Caco-2 (cell line): ENCODE measurements around the gene ENTR1. TPM values are rescaled to one million over a fixed set of nuclear protein-coding genes. Genes with fewer than 3 reads are reported as not detected.

ENCODE experiments used
- BruUV-seq: library from RNA; stranded (reverse); fragments of 400-500 nt; replicated peaks from 2 replicates; lab custom pipeline; 2021; lab: Mats Ljungman, UMichigan
- CTCF ChIA-PET: fragments of 300-600 bp; sonication (Branson Sonifier 250); formaldehyde crosslinking; loops from one replicate; lab custom pipeline; 2022; ENCODE audit warnings: antibody characterized with exemption; lab: Charles Lee
- POLR2A ChIA-PET: fragments of 300-600 bp; sonication (Branson Sonifier 250); formaldehyde crosslinking; loops from one replicate; lab custom pipeline; 2022; ENCODE audit warnings: antibody characterized with exemption; lab: Charles Lee
- DNase-seq, 2 experiments: peaks; one replicate each; pipeline versions ENCODE4 v3.0.0 to v3.0.0-alpha.2; 2020 to 2022
- H3K27me3 ChIP-seq: replicated peaks from 2 replicates; pipeline ENCODE4 v1.6.0; 2011; ENCODE audit warnings: low read length; ENCODE audit not compliant: control insufficient read depth, insufficient read depth
- H3K36me3 ChIP-seq: 2 replicates; pipeline ENCODE4 v1.5.1; 2011; ENCODE audit warnings: low read length; ENCODE audit not compliant: control insufficient read depth, insufficient read depth
- H3K4me1 ChIP-seq: fragments of 250-450 bp; sonication (Bioruptor Pico); 2 replicates; pipeline ENCODE4 v1.5.1; 2020; ENCODE audit warnings: mild to moderate bottlenecking
- H3K4me3 ChIP-seq: 2 replicates; pipeline ENCODE4 v1.5.1; 2011; ENCODE audit warnings: low read depth, mild to moderate bottlenecking, control low read depth, low read length
- H3K9me3 ChIP-seq: fragments of 250-450 bp; sonication (Bioruptor Pico); 2 replicates; pipeline ENCODE4 v1.5.1; 2020; ENCODE audit warnings: mild to moderate bottlenecking, moderate library complexity
- H3K27ac Mint-ChIP-seq: one replicate; pipeline ENCODE4 v1.8.0; 2022; ENCODE audit warnings: mixed read lengths; ENCODE audit not compliant: unreplicated experiment
- H3K27me3 Mint-ChIP-seq: one replicate; pipeline ENCODE4 v1.8.0; 2022; ENCODE audit warnings: mixed read lengths; ENCODE audit not compliant: insufficient read depth, unreplicated experiment
- H3K36me3 Mint-ChIP-seq: one replicate; pipeline ENCODE4 v1.8.0; 2022; ENCODE audit warnings: mild to moderate bottlenecking, mixed read lengths; ENCODE audit not compliant: insufficient read depth, unreplicated experiment
- H3K4me1 Mint-ChIP-seq: one replicate; pipeline ENCODE4 v1.8.0; 2022; ENCODE audit warnings: low read depth, mixed read lengths; ENCODE audit not compliant: unreplicated experiment
- H3K4me3 Mint-ChIP-seq: one replicate; pipeline ENCODE4 v1.8.0; 2022; ENCODE audit warnings: mild to moderate bottlenecking, moderate library complexity, mixed read lengths; ENCODE audit not compliant: unreplicated experiment
- H3K9me3 Mint-ChIP-seq: one replicate; pipeline ENCODE4 v1.8.0; 2022; ENCODE audit warnings: mixed read lengths; ENCODE audit not compliant: unreplicated experiment
- intact Hi-C: fragments of 100-400 bp; cut with micrococcal nuclease; formaldehyde crosslinking; loops from one replicate; pipeline ENCODE4 v1.10.0; 2022; ENCODE audit not compliant: unreplicated experiment
- total RNA-seq: library from RNA; stranded (reverse); gene quantifications from 2 replicates; pipeline ENCODE4 v1.2.3, GENCODE V29; 2022
- TF ChIP-seq, protein P1 (sequence below), 2 experiments: fragments of 200-600 bp in 1 of 2; IDR thresholded peaks; 1 replicate in 1 of 2; 2 replicates in 1 of 2; pipeline versions ENCODE4 v1.5.1 to v1.8.0; 2011 to 2022; ENCODE audit warnings: antibody characterized with exemption in 1 of 2, control low read depth in 1 of 2, inconsistent platforms in 1 of 2, low read depth in 1 of 2, low read length in 1 of 2, mild to moderate bottlenecking in 1 of 2, moderate library complexity in 1 of 2; ENCODE audit not compliant: insufficient read depth in 1 of 2, severe bottlenecking in 1 of 2, unreplicated experiment in 1 of 2

ENTR1 gene
- total RNA-seq, 1 experiment from 2014 or later, result 85.2 TPM

GRCh38 chr9:136383436-136383835 lies 27.0 kb downstream of the ENTR1 start:
- ChIA-PET CTCF (interaction anchor here (0.7 kb wide), 1 partner anchor 36 kb away, joined by 7 read pairs; no protein-coding TSS in a partner anchor), POLR2A (no interaction called here)
- Mint-ChIP-seq H3K36me3 (peaks cover 46% of the 10 kb centered on the region), H3K9me3 (no peaks in the 10 kb centered on the region), H3K27me3 (no peaks in the 10 kb centered on the region), H3K27ac (no peak overlapping the region), H3K4me1 (no peaks in the 10 kb centered on the region), H3K4me3 (no peak overlapping the region)
- no peaks in the 10 kb centered on the region for H3K4me1 ChIP-seq
- no peak overlapping the region for H3K4me3 ChIP-seq
- no peaks in the 10 kb centered on the region for H3K9me3 ChIP-seq
- no TSS peak for BruUV-seq
- TF ChIP-seq, protein P1, sequence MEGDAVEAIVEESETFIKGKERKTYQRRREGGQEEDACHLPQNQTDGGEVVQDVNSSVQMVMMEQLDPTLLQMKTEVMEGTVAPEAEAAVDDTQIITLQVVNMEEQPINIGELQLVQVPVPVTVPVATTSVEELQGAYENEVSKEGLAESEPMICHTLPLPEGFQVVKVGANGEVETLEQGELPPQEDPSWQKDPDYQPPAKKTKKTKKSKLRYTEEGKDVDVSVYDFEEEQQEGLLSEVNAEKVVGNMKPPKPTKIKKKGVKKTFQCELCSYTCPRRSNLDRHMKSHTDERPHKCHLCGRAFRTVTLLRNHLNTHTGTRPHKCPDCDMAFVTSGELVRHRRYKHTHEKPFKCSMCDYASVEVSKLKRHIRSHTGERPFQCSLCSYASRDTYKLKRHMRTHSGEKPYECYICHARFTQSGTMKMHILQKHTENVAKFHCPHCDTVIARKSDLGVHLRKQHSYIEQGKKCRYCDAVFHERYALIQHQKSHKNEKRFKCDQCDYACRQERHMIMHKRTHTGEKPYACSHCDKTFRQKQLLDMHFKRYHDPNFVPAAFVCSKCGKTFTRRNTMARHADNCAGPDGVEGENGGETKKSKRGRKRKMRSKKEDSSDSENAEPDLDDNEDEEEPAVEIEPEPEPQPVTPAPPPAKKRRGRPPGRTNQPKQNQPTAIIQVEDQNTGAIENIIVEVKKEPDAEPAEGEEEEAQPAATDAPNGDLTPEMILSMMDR (IDR thresholded peaks at IDR 0.05; ENCODE audit: insufficient read depth in 1 of 2, low read depth in 1 of 2, low read length in 1 of 2, severe bottlenecking in 1 of 2, unreplicated experiment in 1 of 2), result no peak
- intact Hi-C loops, result no loop called here
- peaks cover 1% of the 10 kb centered on the region; the same call in 1 of the 2 replicates for H3K36me3 ChIP-seq
- no peaks in the 10 kb centered on the region for H3K27me3 ChIP-seq
- DNase-seq, result no peak

GRCh38 chr9:136381966-136382513 lies 28.4 kb downstream of the ENTR1 start:
- H3K4me3 ChIP-seq, result no peak overlapping the region
- no peak for DNase-seq
- no peak overlapping the region for H3K27ac Mint-ChIP-seq
- no peak overlapping the region for H3K4me3 Mint-ChIP-seq
- H3K9me3 ChIP-seq, result no peaks in the 10 kb centered on the region
- intact Hi-C loops, result no loop called here
- no TSS peak for BruUV-seq
- CTCF ChIA-PET, result no interaction called here
- no peaks in the 10 kb centered on the region for H3K27me3 ChIP-seq
- H3K4me1 ChIP-seq, result no peaks in the 10 kb centered on the region
- no peaks in the 10 kb centered on the region for H3K27me3 Mint-ChIP-seq
- H3K9me3 Mint-ChIP-seq, result no peaks in the 10 kb centered on the region
- TF ChIP-seq, protein P1 (IDR thresholded peaks at IDR 0.05; ENCODE audit: insufficient read depth in 1 of 2, low read depth in 1 of 2, low read length in 1 of 2, severe bottlenecking in 1 of 2, unreplicated experiment in 1 of 2), result no peak
- H3K36me3 Mint-ChIP-seq, result peaks cover 39% of the 10 kb centered on the region
- peaks cover 1% of the 10 kb centered on the region; the same call in 1 of the 2 replicates for H3K36me3 ChIP-seq
- POLR2A ChIA-PET, result interaction anchor here (0.5 kb wide), 1 partner anchor 61 kb away, joined by 3 read pairs; no protein-coding TSS in a partner anchor
- no peaks in the 10 kb centered on the region for H3K4me1 Mint-ChIP-seq

DNA sequence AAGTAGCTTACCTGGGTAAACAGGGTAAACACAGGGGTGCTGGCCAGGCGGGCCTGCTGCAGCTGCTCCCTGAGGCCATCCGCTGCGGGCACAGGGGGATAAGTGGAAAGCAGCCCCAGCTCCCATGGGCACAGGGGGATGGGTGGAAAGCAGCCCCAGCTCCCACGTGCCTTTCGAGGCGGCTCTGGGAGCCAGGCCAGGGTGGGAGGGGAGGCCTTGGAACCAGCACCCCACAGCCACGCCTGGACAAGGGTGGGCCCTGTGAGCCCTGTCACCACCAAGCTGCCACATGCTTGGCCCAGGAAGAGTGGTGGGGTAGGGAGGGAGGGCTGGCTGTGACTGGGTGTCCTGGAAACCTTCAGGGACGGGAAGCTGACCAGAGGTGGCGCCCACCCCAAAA lies 29.1 kb downstream of the ENTR1 start:
- Histone ChIP-seq H3K36me3 (peaks cover 1% of the 10 kb centered on the region; the same call in 1 of the 2 replicates), H3K4me1 (no peaks in the 10 kb centered on the region), H3K4me3 (no peak overlapping the region), H3K27me3 (no peaks in the 10 kb centered on the region), H3K9me3 (no peaks in the 10 kb centered on the region)
- intact Hi-C loops, result no loop called here
- no TSS peak for BruUV-seq
- peaks cover 38% of the 10 kb centered on the region for H3K36me3 Mint-ChIP-seq
- no peaks in the 10 kb centered on the region for H3K4me1 Mint-ChIP-seq
- no peak overlapping the region for H3K27ac Mint-ChIP-seq
- ChIA-PET CTCF (interaction anchor here (0.6 to 0.7 kb wide), 2 partner anchors 600 to 781 kb away, joined by 3 to 4 read pairs; no protein-coding TSS in a partner anchor), POLR2A (no interaction called here)
- no peak overlapping the region for H3K4me3 Mint-ChIP-seq
- DNase-seq, result no peak
- H3K9me3 Mint-ChIP-seq, result no peaks in the 10 kb centered on the region
- H3K27me3 Mint-ChIP-seq, result no peaks in the 10 kb centered on the region
- TF ChIP-seq, protein P1 (IDR thresholded peaks at IDR 0.05; ENCODE audit: insufficient read depth in 1 of 2, low read depth in 1 of 2, low read length in 1 of 2, severe bottlenecking in 1 of 2, unreplicated experiment in 1 of 2), result no peak
